Activated CD4-positive, alpha-beta memory T cell treated with anti-CD3 and anti-CD28 coated beads, Interleukin-2, amount 10 ng/mL, durations not matched to agents 7 days and 5 days (primary cell): Measurements from ENCODE around the gene SLC25A4. TPM values are rescaled to one million over a fixed set of nuclear protein-coding genes. Genes with fewer than 3 reads are reported as not detected.
"Not testable (repeated sequence)": the region's sequence is repeated elsewhere in the genome, so short reads cannot be mapped to it uniquely, and the experiment has no call there.

Experiments
- CTCF ChIA-PET: fragments of 350-600 bp; sonication (Branson Sonifier 250); formaldehyde crosslinking; loops from one replicate; lab custom pipeline; 2021; ENCODE audit warnings: antibody characterized with exemption, inconsistent platforms; lab: Charles Lee
- POLR2A ChIA-PET: fragments of 350-600 bp; sonication (Branson Sonifier 250); formaldehyde crosslinking; loops from one replicate; lab custom pipeline; 2021; ENCODE audit warnings: antibody characterized with exemption; lab: Charles Lee
- DNase-seq: peaks from one replicate; pipeline ENCODE4 v3.0.0-alpha.2; 2020
- H3K27ac Mint-ChIP-seq: one replicate; pipeline ENCODE4 v1.8.0; 2021; ENCODE audit warnings: mild to moderate bottlenecking, mixed read lengths
- H3K27me3 Mint-ChIP-seq: one replicate; pipeline ENCODE4 v1.8.0; 2021; ENCODE audit warnings: mixed read lengths
- H3K36me3 Mint-ChIP-seq: one replicate; pipeline ENCODE4 v1.8.0; 2021; ENCODE audit warnings: low read depth, mixed read lengths
- H3K4me1 Mint-ChIP-seq: one replicate; pipeline ENCODE4 v1.8.0; 2021; ENCODE audit warnings: mixed read lengths
- H3K4me3 Mint-ChIP-seq: one replicate; pipeline ENCODE4 v1.8.0; 2021; ENCODE audit warnings: mild to moderate bottlenecking, mixed read lengths
- H3K9me3 Mint-ChIP-seq: one replicate; pipeline ENCODE4 v1.8.0; 2021; ENCODE audit warnings: mixed read lengths
- total RNA-seq, 2 experiments: library from RNA; stranded (reverse); gene quantifications; one replicate each; pipeline ENCODE4 v1.2.3, GENCODE V29; 2021

Gene SLC25A4
- 1 to 10 TPM; 3.8 to 5.2 TPM for total RNA-seq

DNA sequence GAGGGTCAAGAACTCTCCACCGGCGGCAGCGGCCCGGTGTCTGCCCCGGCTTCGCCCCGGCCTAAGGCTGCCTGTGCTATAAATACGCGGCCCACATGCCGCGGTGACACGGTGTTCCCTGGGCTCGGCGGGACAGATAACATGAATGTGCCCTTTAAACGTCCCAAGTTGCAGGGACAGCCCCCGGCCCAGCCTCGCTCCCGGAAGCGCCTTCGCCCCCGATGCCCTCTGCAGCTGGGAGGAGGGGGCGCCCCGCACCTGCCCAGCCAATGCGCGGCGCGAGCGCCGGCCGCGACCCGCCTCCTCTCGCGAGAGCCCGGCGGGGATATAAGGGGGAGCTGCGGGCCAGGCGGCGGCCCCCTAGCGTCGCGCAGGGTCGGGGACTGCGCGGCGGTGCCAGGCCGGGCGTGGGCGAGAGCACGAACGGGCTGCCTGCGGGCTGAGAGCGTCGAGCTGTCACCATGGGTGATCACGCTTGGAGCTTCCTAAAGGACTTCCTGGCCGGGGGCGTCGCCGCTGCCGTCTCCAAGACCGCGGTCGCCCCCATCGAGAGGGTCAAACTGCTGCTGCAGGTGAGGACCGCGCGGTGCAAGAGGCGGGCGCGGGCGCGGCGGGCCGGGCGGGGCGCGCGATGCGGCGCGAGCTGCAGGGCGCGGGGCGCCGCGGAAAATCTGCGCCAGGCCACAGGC, at the start of gene SLC25A4:
Gene SLC25A4 (plus strand): TSS at position 355 of the 689 bp plus-strand sequence. CDS start 107 bp downstream, at position 462.
- DNase-seq, result peak; percentile 78
- H3K9me3 Mint-ChIP-seq, result no peaks in the 10 kb centered on the region
- no peaks in the 10 kb centered on the region for H3K36me3 Mint-ChIP-seq
- H3K27ac Mint-ChIP-seq, result no peak within 1 kb of the TSS
- CTCF ChIA-PET, result interaction anchor here (0.7 to 1.9 kb wide), 11 partner anchors 9 to 143 kb away, joined by 3 to 10 read pairs (median 4); no protein-coding TSS in a partner anchor
- H3K4me1 Mint-ChIP-seq, result peaks cover 12% of the 10 kb centered on the region
- peaks cover 38% of the 10 kb centered on the region for H3K27me3 Mint-ChIP-seq
- H3K4me3 Mint-ChIP-seq, result peak within 1 kb of the TSS; percentile 80
- POLR2A ChIA-PET, result interaction anchor here (0.8 to 1.8 kb wide), 10 partner anchors 9 to 409 kb away, joined by 3 to 5 read pairs (median 4); partner anchors contain the start of genes ACSL1, ANKRD37, CENPU and LRP2BP

- no peaks in the 10 kb centered on the region for H3K4me1 Mint-ChIP-seq
- H3K36me3 Mint-ChIP-seq, result no peaks in the 10 kb centered on the region
- POLR2A ChIA-PET, result no interaction called here
- DNase-seq, result no peak
- H3K27me3 Mint-ChIP-seq, result peaks cover 30% of the 10 kb centered on the region
- no peak overlapping the region for H3K27ac Mint-ChIP-seq
- H3K4me3 Mint-ChIP-seq, result no peak overlapping the region
- H3K9me3 Mint-ChIP-seq, result no peaks in the 10 kb centered on the region
- CTCF ChIA-PET, result interaction anchor here (0.6 to 1.0 kb wide), 2 partner anchors 10 to 13 kb away, joined by 3 read pairs; no protein-coding TSS in a partner anchor
These were observed 49.5 kb upstream of the SLC25A4 start for GRCh38 chr4:185093603-185094002.

DNA sequence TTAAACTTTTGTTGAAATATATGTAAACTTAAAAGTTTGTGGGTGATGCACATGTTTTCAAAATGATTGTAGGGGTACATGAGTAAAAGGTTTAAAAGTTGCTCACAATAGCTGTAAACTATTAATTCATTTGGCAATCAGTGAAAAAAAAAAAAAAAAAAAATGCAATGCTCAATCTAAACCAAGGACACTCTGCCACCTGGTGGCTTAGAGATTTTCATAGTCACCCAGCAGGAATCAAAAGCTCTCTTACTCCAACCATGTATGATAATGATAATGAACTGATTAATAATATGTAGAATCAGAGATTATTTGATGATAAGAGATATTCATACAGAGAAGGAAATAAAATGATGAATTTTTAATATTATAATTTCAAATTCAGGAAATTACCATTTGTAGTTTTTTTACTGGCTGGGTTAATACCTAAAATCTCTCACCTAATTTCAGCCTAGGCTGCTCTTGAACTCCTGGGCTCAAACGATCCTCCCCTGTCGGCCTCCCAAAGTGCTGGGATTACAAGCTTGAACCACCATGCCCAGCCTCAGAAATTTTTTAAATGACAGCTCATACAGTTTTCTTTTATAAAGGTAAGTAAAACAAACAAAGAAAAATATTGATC, 46.9 kb upstream of the SLC25A4 start:
- POLR2A ChIA-PET, result no interaction called here
- Mint-ChIP-seq H3K9me3 (no peaks in the 10 kb centered on the region), H3K4me3 (no peak overlapping the region), H3K27ac (no peak overlapping the region), H3K27me3 (peaks cover 17% of the 10 kb centered on the region), H3K4me1 (no peaks in the 10 kb centered on the region), H3K36me3 (no peaks in the 10 kb centered on the region)
- CTCF ChIA-PET, result interaction anchor here (0.6 to 4.5 kb wide), 21 partner anchors 9 to 1421 kb away, joined by 3 to 37 read pairs (median 4); no protein-coding TSS in a partner anchor
- no peak for DNase-seq

- Mint-ChIP-seq H3K36me3 (no peaks in the 10 kb centered on the region), H3K9me3 (no peaks in the 10 kb centered on the region), H3K27ac (no peak overlapping the region), H3K4me3 (no peak overlapping the region), H3K27me3 (peaks cover 19% of the 10 kb centered on the region), H3K4me1 (no peaks in the 10 kb centered on the region)
- POLR2A ChIA-PET, result no interaction called here
- CTCF ChIA-PET, result interaction anchor here (1.3 to 4.5 kb wide), 2 partner anchors 59 to 85 kb away, joined by 5 to 37 read pairs; no protein-coding TSS in a partner anchor
- DNase-seq, result no peak
These were observed 44.6 kb upstream of the SLC25A4 start for GRCh38 chr4:185098474-185098873.

GRCh38 chr4:185099024-185099682, 43.9 kb upstream of the SLC25A4 start:
- H3K4me1 Mint-ChIP-seq, result no peaks in the 10 kb centered on the region
- H3K27me3 Mint-ChIP-seq, result peaks cover 22% of the 10 kb centered on the region
- H3K36me3 Mint-ChIP-seq, result no peaks in the 10 kb centered on the region
- no peak overlapping the region for H3K4me3 Mint-ChIP-seq
- ChIA-PET POLR2A (no interaction called here), CTCF (interaction anchor here (0.8 to 4.5 kb wide), 2 partner anchors 35 to 59 kb away, joined by 3 to 37 read pairs; no protein-coding TSS in a partner anchor)
- no peak overlapping the region for H3K27ac Mint-ChIP-seq
- no peaks in the 10 kb centered on the region for H3K9me3 Mint-ChIP-seq
- no peak for DNase-seq

DNA sequence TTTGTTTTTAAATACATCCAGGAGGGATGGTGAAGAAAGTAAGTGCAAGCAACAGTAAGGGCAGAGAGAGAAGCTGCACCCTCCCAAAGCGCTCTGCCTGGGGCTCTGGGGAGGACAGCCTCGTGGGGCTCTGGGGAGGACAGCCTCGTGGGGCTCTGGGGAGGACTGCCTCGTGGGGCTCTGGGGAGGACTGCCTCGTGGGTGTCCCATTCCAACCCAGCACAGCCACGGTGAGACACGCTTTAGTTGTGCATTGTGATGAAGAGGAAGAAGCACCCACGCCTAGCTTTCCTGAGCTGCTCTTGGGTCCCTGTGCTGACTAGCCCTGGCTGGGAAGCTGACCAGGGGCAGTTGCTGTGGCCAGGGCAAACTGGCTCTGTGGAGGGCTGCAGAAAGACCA, 43.1 kb upstream of the SLC25A4 start:
- Mint-ChIP-seq H3K9me3 (no peaks in the 10 kb centered on the region), H3K4me1 (no peaks in the 10 kb centered on the region), H3K27me3 (peaks cover 22% of the 10 kb centered on the region), H3K4me3 (no peak overlapping the region), H3K27ac (no peak overlapping the region), H3K36me3 (no peaks in the 10 kb centered on the region)
- no peak for DNase-seq
- POLR2A ChIA-PET, result interaction anchor here (0.5 kb wide), 1 partner anchor 53 kb away, joined by 3 read pairs; no protein-coding TSS in a partner anchor
- CTCF ChIA-PET, result interaction anchor here (0.8 kb wide), 1 partner anchor 34 kb away, joined by 3 read pairs; no protein-coding TSS in a partner anchor

DNA sequence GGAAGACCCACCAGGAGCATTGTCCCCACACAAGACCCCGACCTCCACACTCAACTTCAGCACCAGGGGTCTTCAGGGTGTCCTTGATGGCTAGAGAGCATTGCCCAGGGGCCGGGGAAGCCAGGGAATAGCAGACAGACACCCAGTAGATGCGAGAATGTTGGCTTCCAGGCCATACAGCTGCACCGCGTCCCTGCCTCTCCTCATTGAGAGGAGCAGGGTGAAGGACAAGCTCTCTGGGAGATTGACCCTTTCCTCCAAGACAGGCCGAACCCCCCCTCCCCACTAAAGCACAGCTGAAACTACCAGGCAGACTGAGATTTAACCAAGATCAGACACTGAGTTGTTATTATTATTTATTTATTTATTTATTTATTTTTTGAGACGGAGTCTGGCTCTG, 42.6 kb upstream of the SLC25A4 start:
- CTCF ChIA-PET, result no interaction called here
- H3K4me3 Mint-ChIP-seq, result no peak overlapping the region

GRCh38 chr4:185101354-185101890, 41.6 kb upstream of the SLC25A4 start:
- Mint-ChIP-seq H3K9me3 (no peaks in the 10 kb centered on the region), H3K4me1 (no peaks in the 10 kb centered on the region), H3K27me3 (peaks cover 23% of the 10 kb centered on the region), H3K4me3 (no peak overlapping the region), H3K36me3 (no peaks in the 10 kb centered on the region), H3K27ac (no peak overlapping the region)
- ChIA-PET POLR2A (no interaction called here), CTCF (interaction anchor here (1.2 kb wide), 1 partner anchor 33 kb away, joined by 3 read pairs; no protein-coding TSS in a partner anchor)
- DNase-seq, result no peak

More for the DNA sequence above, 42.6 kb upstream of the SLC25A4 start:
- H3K4me1 Mint-ChIP-seq, result no peaks in the 10 kb centered on the region
- peaks cover 23% of the 10 kb centered on the region for H3K27me3 Mint-ChIP-seq
- H3K27ac Mint-ChIP-seq, result no peak overlapping the region
- H3K9me3 Mint-ChIP-seq, result no peaks in the 10 kb centered on the region
- no peak for DNase-seq
- no peaks in the 10 kb centered on the region for H3K36me3 Mint-ChIP-seq
- POLR2A ChIA-PET, result interaction anchor here (0.5 kb wide), 1 partner anchor 53 kb away, joined by 3 read pairs; no protein-coding TSS in a partner anchor

DNA sequence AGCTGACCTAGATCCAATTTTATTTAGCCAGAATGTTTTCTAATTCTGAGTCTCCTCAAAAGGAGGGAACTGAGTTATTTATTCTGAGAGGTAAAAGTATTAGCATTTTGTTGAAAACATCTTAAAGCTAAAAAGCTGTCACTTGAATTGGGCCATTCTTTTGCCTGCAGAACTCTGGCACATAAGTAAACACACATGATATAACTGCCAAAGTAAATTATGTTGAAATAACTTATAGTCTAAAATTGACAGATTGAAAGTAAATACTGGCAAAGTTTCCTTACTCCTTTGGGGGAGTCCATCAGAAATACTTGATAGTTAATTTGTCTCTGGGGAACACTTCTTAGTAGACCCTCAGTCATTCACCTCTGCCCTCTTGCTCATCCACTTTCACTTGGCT, 38.3 kb upstream of the SLC25A4 start:
- H3K4me1 Mint-ChIP-seq, result peaks cover 2% of the 10 kb centered on the region
- ChIA-PET CTCF (interaction anchor here (1.6 kb wide), 1 partner anchor 9 kb away, joined by 5 read pairs; no protein-coding TSS in a partner anchor), POLR2A (no interaction called here)
- no peaks in the 10 kb centered on the region for H3K9me3 Mint-ChIP-seq
- H3K4me3 Mint-ChIP-seq, result no peak overlapping the region
- H3K27me3 Mint-ChIP-seq, result peaks cover 33% of the 10 kb centered on the region
- no peak overlapping the region for H3K27ac Mint-ChIP-seq
- no peak for DNase-seq
- no peaks in the 10 kb centered on the region for H3K36me3 Mint-ChIP-seq

DNA sequence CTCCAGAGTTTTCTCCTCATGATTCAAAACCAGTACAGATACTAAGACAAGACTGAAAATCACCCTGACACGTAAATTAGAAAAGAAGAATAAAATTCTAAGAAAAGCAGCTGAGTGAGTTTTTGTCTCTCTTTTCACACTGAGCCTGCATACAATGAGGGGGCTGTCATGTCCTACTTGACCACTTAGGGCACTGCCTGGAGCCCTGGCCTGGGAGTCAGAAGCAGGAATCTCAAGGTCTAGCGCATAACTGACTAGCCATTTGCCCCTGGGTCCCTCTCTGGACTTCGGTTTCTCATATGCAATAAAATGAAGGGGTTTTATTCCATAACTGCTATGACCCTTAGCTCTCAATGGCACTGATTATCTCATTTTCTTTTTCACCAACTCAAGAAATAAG, 36.7 kb upstream of the SLC25A4 start:
- H3K9me3 Mint-ChIP-seq, result no peaks in the 10 kb centered on the region
- peaks cover 36% of the 10 kb centered on the region for H3K27me3 Mint-ChIP-seq
- DNase-seq, result no peak
- H3K4me3 Mint-ChIP-seq, result no peak overlapping the region
- H3K27ac Mint-ChIP-seq, result no peak overlapping the region
- no peaks in the 10 kb centered on the region for H3K36me3 Mint-ChIP-seq
- ChIA-PET CTCF (interaction anchor here (1.0 to 1.7 kb wide), 3 partner anchors 10 to 77 kb away, joined by 4 to 5 read pairs (median 4); partner anchors contain the start of gene SLC25A4), POLR2A (no interaction called here)
- peaks cover 2% of the 10 kb centered on the region for H3K4me1 Mint-ChIP-seq

- DNase-seq, H3K36me3 Mint-ChIP-seq, H3K9me3 Mint-ChIP-seq, H3K27ac Mint-ChIP-seq, POLR2A ChIA-PET, H3K4me1 Mint-ChIP-seq, H3K4me3 Mint-ChIP-seq: not testable (repeated sequence)
- CTCF ChIA-PET, result interaction anchor here (0.6 to 1.2 kb wide), 2 partner anchors 12 to 76 kb away, joined by 4 read pairs; no protein-coding TSS in a partner anchor
- peaks cover 34% of the 10 kb centered on the region for H3K27me3 Mint-ChIP-seq
These were observed 35.5 kb upstream of the SLC25A4 start for GRCh38 chr4:185107574-185107973.

- no peaks in the 10 kb centered on the region for H3K9me3 Mint-ChIP-seq
- CTCF ChIA-PET, result interaction anchor here (0.6 to 1.2 kb wide), 3 partner anchors 12 to 316 kb away, joined by 3 to 4 read pairs (median 4); no protein-coding TSS in a partner anchor
These were observed 34.9 kb upstream of the SLC25A4 start for GRCh38 chr4:185108185-185108584.

More at GRCh38 chr4:185108185-185108584, 34.9 kb upstream of the SLC25A4 start:
- Mint-ChIP-seq H3K27me3 (peaks cover 31% of the 10 kb centered on the region), H3K4me1 (peaks cover 2% of the 10 kb centered on the region), H3K4me3 (no peak overlapping the region), H3K27ac (no peak overlapping the region), H3K36me3 (no peaks in the 10 kb centered on the region)
- no peak for DNase-seq
- POLR2A ChIA-PET, result no interaction called here
